Astrocyte of the spinal cord (primary cell): Measurements from ENCODE around the gene KRT2.

ENCODE experiments used
- DNase-seq: peaks from one replicate; pipeline ENCODE4 v3.0.0; 2011; ENCODE audit warnings: low read depth, low spot score
- H3K4me3 ChIP-seq: 2 replicates; pipeline ENCODE4 v1.5.1; 2011; ENCODE audit warnings: low read depth, mild to moderate bottlenecking, low read length, moderate library complexity
- in situ Hi-C: cut with HindIII; loops from 2 replicates; pipeline ENCODE4 v1.10.0; 2017; ENCODE audit warnings: low sequenced_read_pairs
- TF ChIP-seq, protein P1 (sequence below): IDR thresholded peaks from 2 replicates; pipeline ENCODE4 v1.5.1; 2012; ENCODE audit warnings: low read depth, mild to moderate bottlenecking, low read length, inconsistent platforms

The KRT2 gene

DNA sequence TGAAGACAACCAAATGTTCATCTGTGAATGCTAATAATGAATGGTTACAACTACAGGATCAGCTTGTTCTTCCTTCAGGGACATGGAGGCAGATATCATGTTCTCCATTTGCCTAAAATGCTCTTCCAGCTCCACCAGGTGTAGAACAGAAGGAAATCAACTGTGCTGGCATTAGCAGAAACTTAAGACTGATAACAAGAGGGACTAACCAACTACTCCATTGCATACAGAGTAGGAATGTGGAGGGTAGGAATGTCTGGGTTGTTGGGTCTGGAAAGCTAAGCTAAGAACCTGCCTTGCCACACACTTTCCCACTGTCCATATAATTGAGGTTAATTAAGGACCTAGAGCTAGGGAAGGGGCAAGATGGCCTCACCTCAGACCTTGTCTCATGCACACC lies 11.4 kb upstream of the KRT2 start:
- H3K4me3 ChIP-seq = no peak overlapping the region
- no peak for DNase-seq
- in situ Hi-C loops = no loop called here
- TF ChIP-seq, protein P1, sequence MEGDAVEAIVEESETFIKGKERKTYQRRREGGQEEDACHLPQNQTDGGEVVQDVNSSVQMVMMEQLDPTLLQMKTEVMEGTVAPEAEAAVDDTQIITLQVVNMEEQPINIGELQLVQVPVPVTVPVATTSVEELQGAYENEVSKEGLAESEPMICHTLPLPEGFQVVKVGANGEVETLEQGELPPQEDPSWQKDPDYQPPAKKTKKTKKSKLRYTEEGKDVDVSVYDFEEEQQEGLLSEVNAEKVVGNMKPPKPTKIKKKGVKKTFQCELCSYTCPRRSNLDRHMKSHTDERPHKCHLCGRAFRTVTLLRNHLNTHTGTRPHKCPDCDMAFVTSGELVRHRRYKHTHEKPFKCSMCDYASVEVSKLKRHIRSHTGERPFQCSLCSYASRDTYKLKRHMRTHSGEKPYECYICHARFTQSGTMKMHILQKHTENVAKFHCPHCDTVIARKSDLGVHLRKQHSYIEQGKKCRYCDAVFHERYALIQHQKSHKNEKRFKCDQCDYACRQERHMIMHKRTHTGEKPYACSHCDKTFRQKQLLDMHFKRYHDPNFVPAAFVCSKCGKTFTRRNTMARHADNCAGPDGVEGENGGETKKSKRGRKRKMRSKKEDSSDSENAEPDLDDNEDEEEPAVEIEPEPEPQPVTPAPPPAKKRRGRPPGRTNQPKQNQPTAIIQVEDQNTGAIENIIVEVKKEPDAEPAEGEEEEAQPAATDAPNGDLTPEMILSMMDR = no peak

DNA sequence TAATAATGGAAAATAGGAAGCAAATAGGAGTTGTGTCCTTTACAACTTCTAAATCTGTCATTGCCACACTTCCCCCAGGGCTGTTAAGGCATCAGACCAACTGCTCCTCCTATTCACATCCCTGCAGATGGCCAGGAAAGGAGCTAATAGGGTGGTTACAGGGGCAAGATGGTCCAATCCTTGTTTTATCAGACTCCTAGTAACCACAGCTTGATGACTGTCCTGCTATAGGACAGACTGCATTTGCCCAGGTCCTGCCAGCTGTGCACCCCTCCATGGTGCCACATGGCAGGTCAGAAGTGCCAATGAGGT lies 10.9 kb upstream of the KRT2 start:
- no peak for DNase-seq
- H3K4me3 ChIP-seq = no peak overlapping the region
- TF ChIP-seq, protein P1 = no peak
- in situ Hi-C loops = no loop called here

DNA sequence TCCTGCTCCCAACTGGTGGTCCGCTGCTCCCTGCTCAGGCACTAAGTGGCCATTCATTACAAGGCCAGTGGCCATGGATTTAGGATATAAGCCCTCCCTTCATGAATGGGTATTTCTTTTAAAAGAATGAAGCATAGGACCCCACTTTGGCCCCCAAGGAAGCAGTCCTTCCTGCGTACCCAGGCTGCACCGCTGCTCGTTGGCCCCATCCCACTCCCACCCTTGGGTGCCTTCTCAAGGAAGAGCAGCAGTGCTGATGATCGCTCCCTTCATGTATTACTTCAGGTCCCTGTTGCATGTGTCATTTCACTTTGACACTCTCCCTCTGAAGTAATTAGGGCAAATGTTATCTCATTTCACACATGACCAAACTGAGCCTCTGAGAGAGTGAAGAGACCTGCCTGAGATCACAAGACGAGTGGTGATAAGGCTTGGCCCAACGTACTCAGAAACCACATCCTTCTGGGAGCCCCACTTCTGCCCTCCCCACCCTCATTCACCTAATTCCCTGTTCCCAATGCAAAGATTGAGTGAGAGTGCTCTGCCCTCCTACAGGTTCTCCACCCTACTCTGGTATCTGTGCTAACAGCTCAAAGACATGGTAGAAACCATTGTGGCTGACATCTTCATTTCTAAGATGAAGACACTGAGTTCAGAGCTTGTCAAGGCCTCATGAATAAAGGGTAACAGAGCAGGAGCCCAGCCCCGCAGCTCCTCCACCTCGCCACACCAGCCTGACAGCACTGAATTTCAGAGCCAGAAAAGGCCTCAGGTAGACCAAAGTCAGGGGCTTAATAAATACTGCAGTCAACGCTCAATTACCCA lies 10.3 kb upstream of the KRT2 start:
- DNase-seq = no peak
- TF ChIP-seq, protein P1 = no peak
- in situ Hi-C loops = no loop called here

DNA sequence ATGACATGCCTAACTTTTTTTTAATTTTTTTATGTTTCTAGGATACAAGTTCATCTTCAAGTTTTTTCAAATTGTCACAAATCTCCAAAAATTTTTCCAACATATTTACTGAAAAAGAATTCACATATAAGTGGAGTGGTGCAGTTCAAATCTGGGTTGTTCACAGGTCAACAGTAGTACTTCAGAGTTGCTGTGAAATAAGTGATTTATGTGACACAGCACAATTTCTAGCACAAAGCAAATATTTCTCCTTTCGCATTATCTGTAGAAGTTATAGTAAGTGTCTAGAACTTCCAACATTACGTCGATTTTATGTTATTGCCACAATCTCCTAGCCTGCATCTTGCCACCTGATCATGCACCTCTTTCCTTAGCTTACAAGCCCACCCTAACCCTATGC lies 9.7 kb upstream of the KRT2 start:
- TF ChIP-seq, protein P1 = no peak
- in situ Hi-C loops = no loop called here
- H3K4me3 ChIP-seq = no peak overlapping the region
- DNase-seq = no peak

More for the DNA sequence above, 10.3 kb upstream of the KRT2 start:
- H3K4me3 ChIP-seq = no peak overlapping the region

DNA sequence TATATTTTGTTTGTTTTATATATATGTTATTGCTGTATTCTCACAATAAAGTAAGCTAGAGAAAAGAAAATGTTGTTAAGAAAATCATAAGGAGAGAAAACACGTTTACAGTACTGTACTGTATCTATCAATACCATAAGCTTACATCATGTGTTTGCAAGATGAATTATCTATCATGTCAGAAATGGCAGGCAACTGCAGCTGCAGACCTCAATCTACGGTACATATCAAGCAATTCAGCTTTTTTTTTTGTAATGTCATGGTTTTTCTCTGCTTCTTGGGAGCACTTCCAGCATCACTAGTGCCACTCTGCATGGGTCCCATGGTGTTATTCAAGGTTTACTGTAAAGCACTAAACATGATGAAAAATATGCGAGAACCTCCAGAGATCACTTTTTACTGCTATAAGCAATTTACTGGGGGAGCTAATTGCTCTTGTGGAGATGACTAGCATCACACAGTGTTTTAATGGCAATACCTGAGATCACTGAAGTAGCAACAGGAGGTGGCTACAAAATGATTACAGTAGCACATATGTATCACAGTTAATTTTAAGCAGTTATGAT lies 9.0 kb upstream of the KRT2 start:
- in situ Hi-C loops = no loop called here
- DNase-seq = no peak
- H3K4me3 ChIP-seq = no peak overlapping the region
- TF ChIP-seq, protein P1 = no peak

DNA sequence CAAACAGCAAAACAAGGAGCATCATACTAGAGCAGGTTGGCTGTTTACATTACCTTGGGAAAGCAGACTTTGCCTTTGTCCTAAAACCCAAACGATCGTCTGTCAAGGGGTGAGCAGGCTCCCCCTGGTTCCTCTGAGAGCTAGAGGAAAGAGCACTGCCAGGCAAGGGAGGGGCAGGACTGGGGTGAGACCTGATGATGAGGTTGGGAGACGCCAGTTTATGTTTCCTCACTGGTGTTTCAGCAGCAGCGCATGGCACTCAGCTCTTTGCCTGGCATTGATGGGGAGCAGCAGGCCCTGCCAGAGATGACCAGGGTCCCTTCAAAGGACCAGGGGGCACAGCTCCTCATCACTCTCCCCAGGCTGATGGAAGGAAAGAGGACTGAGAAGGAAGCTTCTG lies 7.9 kb upstream of the KRT2 start:
- DNase-seq = no peak
- TF ChIP-seq, protein P1 = no peak
- H3K4me3 ChIP-seq = no peak overlapping the region
- in situ Hi-C loops = no loop called here
